Spleen (tissue), 13 donors: ENCODE data around the gene NT5DC4. TPM values are rescaled to one million over a fixed set of nuclear protein-coding genes. Genes with fewer than 3 reads are reported as not detected.

Source experiments
- DNase-seq: peaks from one replicate; pipeline ENCODE4 v3.0.0-alpha.2; 2020
- H3K27ac ChIP-seq, 8 donors: fragments of 200-600 bp; sonication (generic) in 7 of 8; 1 replicate in 4 of 8; 2 replicates in 4 of 8; pipeline versions ENCODE4 v1.5.0 to v1.8.0; 2016 to 2021; ENCODE audit warnings: inconsistent platforms in 4 of 8, mild to moderate bottlenecking in 4 of 8, moderate library complexity in 1 of 8
- H3K27me3 ChIP-seq, 7 donors: fragments of 200-600 bp; sonication (generic) in 6 of 7; replicated peaks in 1 of 7; 1 replicate in 4 of 7; 2 replicates in 3 of 7; pipeline versions ENCODE4 v1.5.0 to v1.8.0; 2016 to 2021; ENCODE audit warnings: inconsistent platforms in 3 of 7, mild to moderate bottlenecking in 1 of 7
- H3K36me3 ChIP-seq, 6 donors: fragments of 200-600 bp; sonication (generic) in 5 of 6; 1 replicate in 4 of 6; 2 replicates in 2 of 6; pipeline versions ENCODE4 v1.5.0 to v1.8.0; 2016 to 2021; ENCODE audit warnings: inconsistent platforms in 2 of 6
- H3K4me1 ChIP-seq, 6 donors: fragments of 200-600 bp; sonication (generic) in 5 of 6; 1 replicate in 3 of 6; 2 replicates in 3 of 6; pipeline versions ENCODE4 v1.5.0 to v1.8.0; 2016 to 2021; ENCODE audit warnings: inconsistent platforms in 3 of 6
- H3K4me3 ChIP-seq, 8 donors: fragments of 200-600 bp; sonication (generic) in 7 of 8; 1 replicate in 4 of 8; 2 replicates in 4 of 8; pipeline versions ENCODE4 v1.5.0 to v1.8.0; 2016 to 2021; ENCODE audit warnings: inconsistent platforms in 4 of 8, mild to moderate bottlenecking in 4 of 8, moderate library complexity in 2 of 8
- H3K9me3 ChIP-seq, 8 donors: fragments of 200-600 bp; sonication (generic) in 7 of 8; 1 replicate in 4 of 8; 2 replicates in 4 of 8; pipeline versions ENCODE4 v1.5.0 to v1.8.0; 2016 to 2021; ENCODE audit warnings: inconsistent platforms in 4 of 8
- CTCF ChIP-seq, 11 experiments: fragments of 200-600 bp in 7 of 11; fragments of 450-650 bp in 4 of 11; sonication (generic) in 4 of 11; IDR thresholded peaks in 8 of 11; conservative IDR thresholded peaks in 3 of 11; 1 replicate in 7 of 11; 2 replicates in 4 of 11; pipeline versions ENCODE4 v1.4.0 to v1.8.0; 2016 to 2021; ENCODE audit warnings: antibody characterized with exemption in 11 of 11, inconsistent platforms in 4 of 11, mild to moderate bottlenecking in 1 of 11
- POLR2A ChIP-seq, 3 donors: fragments of 450-650 bp; IDR thresholded peaks; one replicate each; pipeline ENCODE4 v1.5.1; 2017; ENCODE audit warnings: antibody characterized with exemption in 3 of 3, mild to moderate bottlenecking in 1 of 3
- POLR2AphosphoS5 ChIP-seq, 3 donors: sonication (generic); formaldehyde crosslinking; IDR thresholded peaks; one replicate each; pipeline ENCODE4 v1.5.1; 2017; ENCODE audit warnings: antibody characterized with exemption in 3 of 3
- WGBS, 5 donors: extraction: QIAGEN DNeasy Blood & Tissue Kit in 3 of 5; methylation state at CpG; one replicate each; pipeline versions ENCODE4 v1.1.5 to v1.1.7; 2013 to 2018; 5-methylcytosine and 5-hydroxymethylcytosine counted together
- intact Hi-C: fragments of 100-400 bp; cut with DNase I; formaldehyde crosslinking; loops from one replicate; pipeline ENCODE4 v1.15.0; 2023; ENCODE audit warnings: low total_unique reads
- long read RNA-seq, 2 donors: transcript quantifications; one replicate each; lab custom pipeline, GENCODE V29; 2026
- polyA plus RNA-seq, 3 donors: library from polyadenylated mRNA; stranded (reverse); fragments of 200-250 nt; gene quantifications; one replicate each; pipeline ENCODE4 v1.2.1, GENCODE V29; 2013
- total RNA-seq, 7 donors: library from RNA; depleted of rRNA in 3 of 7; stranded (reverse); fragments of >200 nt in 3 of 7; fragmentation: NEBNext Ultra II Directional in 4 of 7; extraction: Animal tissue kit (Norgen Biotek cat#: 25700) in 4 of 7; gene quantifications; one replicate each; pipeline versions ENCODE4 v1.1.0 to v1.2.1, GENCODE V29; 2016 to 2021
- donor health status: healthy with polysubstance abuse.
- donor health status: DM: no; HTN: no; CAD: no; lungs with moderate emphysema.
- donor health status: DM: no; HTN: no; CAD: no.
- donor health status: Bipolar disorder and iron deficiency.
- donor health status: healthy.
- donor health status: DM: no; HTN: no; CAD: no.
- donor health status: DM: yes; HTN: yes; CAD: no.

Gene NT5DC4
- total RNA-seq (1 to 10 TPM in 6 of 7 donors, under 1 TPM in 1; 0.28 to 3.8 (median 2.2) TPM), polyA plus RNA-seq (under 1 TPM; 0.47 to 0.83 (median 0.72) TPM)
- long read RNA-seq, donor 1: 0 reads
- long read RNA-seq, donor 2: 0 reads

- Histone ChIP-seq H3K4me1 (peaks cover 0 to 15% (median 0%) of the 10 kb centered on the region in 6 donors), H3K4me3 (no peak within 1 kb of the TSS), H3K27ac (no peak within 1 kb of the TSS), H3K27me3 (no peaks in the 10 kb centered on the region), H3K36me3 (no peaks in the 10 kb centered on the region), H3K9me3 (no peaks in the 10 kb centered on the region)
- no peak for DNase-seq
- WGBS, 5 donors: 82 to 94% (median 93%) methylated on average over 6 of the region's 6 CpGs
- intact Hi-C loops: no loop called here
- no peak for TF ChIP-seq POLR2A (IDR thresholded peaks at IDR 0.05)
- TF ChIP-seq POLR2AphosphoS5 (IDR thresholded peaks at IDR 0.05): no peak
- no peak for TF ChIP-seq CTCF (IDR thresholded peaks at IDR 0.05 in 8 of 11, conservative IDR thresholded peaks at IDR 0.05 in 3 of 11)
Observed at GRCh38 chr2:112720785-112721184, at the start of gene NT5DC4. TSS of gene NT5DC4 (plus strand) at chr2:112721020. CDS start at chr2:112721080, 60 bp downstream.

DNA sequence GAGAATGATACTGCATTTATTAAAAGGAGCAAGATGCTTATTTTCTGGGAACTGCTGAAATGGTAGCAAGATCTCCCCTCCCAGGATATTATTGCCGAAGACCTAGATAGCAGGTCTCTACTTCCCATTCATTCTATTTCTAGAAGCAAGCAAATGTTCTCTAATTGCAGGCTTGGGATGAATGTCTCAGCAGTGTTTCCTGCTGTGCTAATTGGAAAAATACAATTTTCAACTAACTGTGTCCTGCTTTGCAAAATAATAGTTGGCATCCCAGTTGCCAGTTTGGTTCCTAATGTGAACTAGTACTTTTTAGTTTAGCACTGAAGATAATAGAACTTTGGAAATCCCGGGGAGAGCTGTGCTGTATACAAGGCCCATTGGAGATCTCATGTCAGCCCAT, 49.0 kb upstream of the NT5DC4 start:
- WGBS, 5 donors: 73 to 90% (median 82%) methylated on average over 2 of the region's 2 CpGs
- H3K27ac ChIP-seq: no peak overlapping the region
- no peak for DNase-seq
- TF ChIP-seq POLR2AphosphoS5 (IDR thresholded peaks at IDR 0.05) (no peak), POLR2A (IDR thresholded peaks at IDR 0.05) (no peak), CTCF (IDR thresholded peaks at IDR 0.05 in 8 of 11, conservative IDR thresholded peaks at IDR 0.05 in 3 of 11) (no peak)
- no peaks in the 10 kb centered on the region for H3K36me3 ChIP-seq
- intact Hi-C loops: no loop called here
- H3K4me3 ChIP-seq: no peak overlapping the region
- no peaks in the 10 kb centered on the region for H3K9me3 ChIP-seq
- H3K4me1 ChIP-seq: peaks cover 0 to 26% (median 6%) of the 10 kb centered on the region in 6 donors
- H3K27me3 ChIP-seq: no peaks in the 10 kb centered on the region

DNA sequence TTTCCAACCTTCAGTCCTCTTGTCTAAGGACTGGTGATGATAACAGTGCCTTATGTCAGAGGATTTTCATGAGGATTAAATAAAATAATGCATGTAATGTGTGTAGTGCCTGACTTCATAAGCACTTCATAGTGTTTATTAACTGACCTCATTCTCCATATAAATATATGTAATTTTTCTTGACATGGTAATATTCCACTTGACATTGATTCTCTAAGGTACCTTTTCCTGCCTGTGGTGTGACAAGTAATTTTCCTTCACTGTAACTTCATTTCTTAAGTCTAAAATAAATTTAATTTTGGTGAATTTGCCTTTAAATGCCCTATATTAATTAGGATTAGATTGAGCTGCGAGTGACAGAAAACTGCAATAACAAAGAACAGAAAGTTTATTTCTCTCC, 47.8 kb upstream of the NT5DC4 start:
- H3K9me3 ChIP-seq: no peaks in the 10 kb centered on the region
- no peaks in the 10 kb centered on the region for H3K36me3 ChIP-seq
- 96 to 100% (median 98%) methylated on average over 1 of the region's 1 CpG for WGBS, 5 donors
- intact Hi-C loops: no loop called here
- H3K4me3 ChIP-seq: no peak overlapping the region
- TF ChIP-seq CTCF (IDR thresholded peaks at IDR 0.05 in 8 of 11, conservative IDR thresholded peaks at IDR 0.05 in 3 of 11) (no peak), POLR2A (IDR thresholded peaks at IDR 0.05) (no peak), POLR2AphosphoS5 (IDR thresholded peaks at IDR 0.05) (no peak)
- no peak for DNase-seq
- H3K4me1 ChIP-seq: peaks cover 0 to 26% (median 6%) of the 10 kb centered on the region in 6 donors
- H3K27ac ChIP-seq: peak overlapping the region in 1 of 8 donors; percentile 89
- H3K27me3 ChIP-seq: no peaks in the 10 kb centered on the region

DNA sequence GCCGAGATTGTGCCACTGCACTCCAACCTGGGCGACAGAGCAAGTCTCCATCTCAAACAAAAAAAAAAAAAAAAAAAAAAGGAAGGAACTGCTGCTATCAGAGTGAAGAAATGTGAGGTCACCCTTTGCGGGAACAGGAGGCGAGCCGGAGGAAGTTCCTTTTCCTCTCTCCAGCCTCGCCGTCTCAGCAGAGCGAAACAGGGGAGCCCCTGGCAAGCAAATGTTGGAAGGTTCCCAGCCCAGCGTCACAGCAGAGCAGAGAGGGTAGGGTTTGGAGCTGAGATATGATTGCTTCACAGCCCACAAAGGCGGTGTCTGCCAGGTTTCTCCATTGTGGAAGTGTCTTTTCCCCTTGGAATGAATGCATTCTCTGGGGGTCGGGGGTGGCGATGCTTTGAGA, 46.6 kb upstream of the NT5DC4 start:
- Histone ChIP-seq H3K27ac (peak overlapping the region in 7 of 8 donors; percentile 29 to 89 (median 75)), H3K36me3 (no peaks in the 10 kb centered on the region), H3K4me3 (peak overlapping the region in 3 of 8 donors; percentile 4 to 47 (median 10)), H3K27me3 (no peaks in the 10 kb centered on the region), H3K9me3 (no peaks in the 10 kb centered on the region), H3K4me1 (peaks cover 0 to 26% (median 6%) of the 10 kb centered on the region in 6 donors)
- intact Hi-C loops: no loop called here
- DNase-seq: peak; percentile 89
- TF ChIP-seq POLR2A (IDR thresholded peaks at IDR 0.05) (no peak), CTCF (IDR thresholded peaks at IDR 0.05 in 8 of 11, conservative IDR thresholded peaks at IDR 0.05 in 3 of 11) (no peak), POLR2AphosphoS5 (IDR thresholded peaks at IDR 0.05) (peak in 2 of 3 donors; percentile 46 to 71)
- 15 to 25% (median 20%) methylated on average over 12 of the region's 12 CpGs for WGBS, 5 donors
